T-cell (primary cell): Measurements from ENCODE around the gene TC2N. TPM values are rescaled to one million over a fixed set of nuclear protein-coding genes. Genes with fewer than 3 reads are reported as not detected.

Source experiments
- ATAC-seq, 4 experiments: fragments of 200-7000 bp in 3 of 4; fragments of 150-1000 bp in 1 of 4; cut with Tn5 transposase; replicated peaks in 1 of 4; 1 replicate in 3 of 4; 2 replicates in 1 of 4; pipeline ENCODE4 v1.10.0; 2021; ENCODE audit warnings: moderate library complexity in 3 of 4, mild to moderate bottlenecking in 2 of 4, moderate number of reproducible peaks in 1 of 4
- CTCF ChIA-PET, 2 donors: fragments of 300-600 bp; sonication (Branson Sonifier 250); formaldehyde crosslinking; loops; one replicate each; lab custom pipeline; 2022; ENCODE audit warnings: antibody characterized with exemption in 2 of 2; lab: Charles Lee
- POLR2A ChIA-PET, 2 donors: fragments of 300-600 bp; sonication (Branson Sonifier 250); formaldehyde crosslinking; loops; one replicate each; lab custom pipeline; 2022; ENCODE audit warnings: antibody characterized with exemption in 2 of 2; lab: Charles Lee
- DNase-seq, 35 experiments: peaks; one replicate each; pipeline versions ENCODE4 v3.0.0 to v3.0.0-alpha.2; 2013 to 2023
- H3K27ac ChIP-seq: one replicate; pipeline ENCODE4 v1.5.1; 2013; ENCODE audit warnings: low read length
- H3K27me3 ChIP-seq, 2 experiments: replicated peaks in 1 of 2; 1 replicate in 1 of 2; 2 replicates in 1 of 2; pipeline versions ENCODE4 v1.6.1 to v1.7.0; 2013; ENCODE audit warnings: low read length in 1 of 2, mixed read lengths in 1 of 2; ENCODE audit not compliant: control insufficient read depth in 2 of 2, insufficient read depth in 2 of 2; ENCODE audit errors: extremely low read depth in 1 of 2
- H3K36me3 ChIP-seq, 2 donors: 1 replicate in 1 of 2; 2 replicates in 1 of 2; pipeline versions ENCODE4 v1.6.1 to v1.7.0; 2013; ENCODE audit warnings: low read length in 1 of 2; ENCODE audit not compliant: control insufficient read depth in 2 of 2, insufficient read depth in 1 of 2; ENCODE audit errors: extremely low read depth in 1 of 2
- H3K4me1 ChIP-seq, 2 experiments: 1 replicate in 1 of 2; 2 replicates in 1 of 2; pipeline versions ENCODE4 v1.6.1 to v1.7.0; 2013; ENCODE audit warnings: low read length in 2 of 2, mixed read lengths in 1 of 2; ENCODE audit not compliant: insufficient read depth in 2 of 2, control insufficient read depth in 1 of 2; ENCODE audit errors: extremely low read depth in 1 of 2
- H3K4me3 ChIP-seq, 2 donors: 1 replicate in 1 of 2; 2 replicates in 1 of 2; pipeline versions ENCODE4 v1.5.1 to v1.7.0; 2013; ENCODE audit warnings: mild to moderate bottlenecking in 2 of 2, low read length in 1 of 2, moderate library complexity in 1 of 2; ENCODE audit not compliant: control insufficient read depth in 1 of 2; ENCODE audit errors: extremely low read depth in 1 of 2
- H3K9me3 ChIP-seq: 2 replicates; pipeline ENCODE4 v1.7.0; 2013
- H3K27ac Mint-ChIP-seq, 2 donors: one replicate each; pipeline ENCODE4 v1.8.0; 2020 to 2021; ENCODE audit warnings: mild to moderate bottlenecking in 2 of 2, mixed read lengths in 2 of 2
- H3K27me3 Mint-ChIP-seq, 2 donors: one replicate each; pipeline ENCODE4 v1.8.0; 2021 to 2022; ENCODE audit warnings: mixed read lengths in 2 of 2
- H3K36me3 Mint-ChIP-seq: one replicate; pipeline ENCODE4 v1.8.0; 2021; ENCODE audit warnings: mixed read lengths
- H3K4me1 Mint-ChIP-seq, 3 donors: one replicate each; pipeline ENCODE4 v1.8.0; 2020 to 2022; ENCODE audit warnings: mixed read lengths in 3 of 3, mild to moderate bottlenecking in 1 of 3
- H3K4me3 Mint-ChIP-seq, 3 donors: one replicate each; pipeline ENCODE4 v1.8.0; 2020 to 2022; ENCODE audit warnings: mild to moderate bottlenecking in 3 of 3, mixed read lengths in 3 of 3, moderate library complexity in 3 of 3
- H3K9me3 Mint-ChIP-seq, 3 donors: one replicate each; pipeline ENCODE4 v1.8.0; 2020 to 2022; ENCODE audit warnings: mixed read lengths in 3 of 3
- WGBS: methylation state at CpG from one replicate; pipeline ENCODE4 v1.1.5; 2013; ENCODE audit warnings: missing lambda C conversion rate; ENCODE audit not compliant: insufficient coverage; 5-methylcytosine and 5-hydroxymethylcytosine counted together
- total RNA-seq, 35 experiments: library from RNA in 6 of 35; stranded (reverse) in 6 of 35; fragments of 120-200 nt in 1 of 35; gene quantifications; one replicate each; pipeline versions ENCODE4 v1.2.1 to v1.2.4 and lab custom pipeline; 2013 to 2026

Gene TC2N
- total RNA-seq, 5 donors from 2014 or later (not counting 1 experiment from before 2014, with no cell fraction given), result 203 to 274 (median 243) TPM

GRCh38 chr14:91731986-91732385 is 135.3 kb downstream of the TC2N start, which contains the start of gene CATSPERB:
Gene CATSPERB (minus strand): TSS chr14:91732086. CDS start chr14:91729479, 2,607 bp downstream.
- no peak within 1 kb of the TSS for H3K27ac Mint-ChIP-seq
- ChIA-PET CTCF (no interaction called here), POLR2A (interaction anchor here in 1 of 2 donors (0.6 kb wide), 1 partner anchor 271 kb away, joined by 4 read pairs; no protein-coding TSS in a partner anchor)
- Histone ChIP-seq H3K9me3 (no peaks in the 10 kb centered on the region), H3K27me3 (no peaks in the 10 kb centered on the region), H3K4me3 (no peak within 1 kb of the TSS), H3K4me1 (no peaks in the 10 kb centered on the region), H3K27ac (no peak within 1 kb of the TSS), H3K36me3 (no peaks in the 10 kb centered on the region)
- H3K36me3 Mint-ChIP-seq, result peaks cover 11% of the 10 kb centered on the region
- peaks cover 0 to 2% (median 0%) of the 10 kb centered on the region in 3 donors for H3K4me1 Mint-ChIP-seq
- ATAC-seq, result no peak
- no peak within 1 kb of the TSS for H3K4me3 Mint-ChIP-seq
- WGBS, result no CpG with 5 or more reads among the region's 2 CpGs
- H3K27me3 Mint-ChIP-seq, result peaks cover 0 to 3% of the 10 kb centered on the region in 2 donors
- no peak for DNase-seq
- H3K9me3 Mint-ChIP-seq, result no peaks in the 10 kb centered on the region

- Histone ChIP-seq H3K9me3 (no peaks in the 10 kb centered on the region), H3K4me1 (no peaks in the 10 kb centered on the region), H3K36me3 (no peaks in the 10 kb centered on the region), H3K4me3 (no peak overlapping the region), H3K27me3 (no peaks in the 10 kb centered on the region), H3K27ac (no peak overlapping the region)
- POLR2A ChIA-PET, result interaction anchor here in 1 of 2 donors (0.5 kb wide), 1 partner anchor 89 kb away, joined by 3 read pairs; no protein-coding TSS in a partner anchor
- Mint-ChIP-seq H3K27ac (no peak overlapping the region), H3K4me1 (peaks cover 0 to 2% (median 0%) of the 10 kb centered on the region in 3 donors), H3K4me3 (no peak overlapping the region), H3K9me3 (no peaks in the 10 kb centered on the region), H3K27me3 (peaks cover 0 to 3% of the 10 kb centered on the region in 2 donors), H3K36me3 (peaks cover 3% of the 10 kb centered on the region)
- DNase-seq (no peak), ATAC-seq (no peak)
- CTCF ChIA-PET, result interaction anchor here (0.5 to 0.6 kb wide), 3 partner anchors 74 to 225 kb away, joined by 3 to 6 read pairs (median 3); no protein-coding TSS in a partner anchor
- 100% methylated on average over 1 of the region's 2 CpGs for WGBS
Measured at GRCh38 chr14:91731018-91731417, 136.3 kb downstream of the TC2N start.

- ChIA-PET POLR2A (no interaction called here), CTCF (no interaction called here)
- Histone ChIP-seq H3K4me3 (no peak overlapping the region), H3K4me1 (no peaks in the 10 kb centered on the region), H3K27ac (no peak overlapping the region), H3K9me3 (no peaks in the 10 kb centered on the region), H3K36me3 (no peaks in the 10 kb centered on the region), H3K27me3 (no peaks in the 10 kb centered on the region)
- no peaks in the 10 kb centered on the region for H3K27me3 Mint-ChIP-seq
- H3K9me3 Mint-ChIP-seq, result no peaks in the 10 kb centered on the region
- WGBS, result 100% methylated on average over 2 of the region's 3 CpGs
- ATAC-seq (no peak), DNase-seq (no peak)
- no peak overlapping the region for H3K4me3 Mint-ChIP-seq
- H3K36me3 Mint-ChIP-seq, result no peaks in the 10 kb centered on the region
- peaks cover 0 to 2% (median 0%) of the 10 kb centered on the region in 3 donors for H3K4me1 Mint-ChIP-seq
- no peak overlapping the region for H3K27ac Mint-ChIP-seq
Measured at GRCh38 chr14:91729756-91730155, 137.6 kb downstream of the TC2N start.

Other genes with a start within 250 kb of the TC2N start
- 1 to 10 TPM; 2.5 to 6.2 (median 4.0) TPM for gene CATSPERB, start 135.4 kb downstream of the TC2N start, total RNA-seq
- gene FBLN5, start 80.2 kb upstream of the TC2N start, total RNA-seq, result 10 to 100 TPM in 1 of 5 donors, 1 to 10 TPM in 4; 4.2 to 19.5 (median 9.5) TPM
- gene TRIP11, start 172.5 kb upstream of the TC2N start, total RNA-seq, result 10 to 100 TPM; 52.7 to 58.3 (median 54.8) TPM
- gene ATXN3, start 239.0 kb upstream of the TC2N start, total RNA-seq, result 10 to 100 TPM; 31.0 to 50.2 (median 41.8) TPM